HCT116 (cell line): ENCODE results near the gene PACS2. TPM values are rescaled to one million over a fixed set of nuclear protein-coding genes. Genes with fewer than 3 reads are reported as not detected.
"Not testable (repeated sequence)": the region's sequence is repeated elsewhere in the genome, so short reads cannot be mapped to it uniquely, and the experiment has no call there.

ENCODE experiments used
- ATAC-seq: fragments of 200-7000 bp; cut with Tn5 transposase; 2 replicates; pipeline ENCODE4 v1.9.1; 2020; ENCODE audit warnings: mild to moderate bottlenecking, moderate library complexity
- BruUV-seq: library from RNA; stranded (reverse); fragments of 400-500 nt; replicated peaks from 2 replicates; lab custom pipeline; 2021; lab: Mats Ljungman, UMichigan
- CTCF ChIA-PET: fragments of 300-600 bp; sonication (Branson Sonifier 250); formaldehyde crosslinking; loops from one replicate; lab custom pipeline; 2021; ENCODE audit warnings: antibody characterized with exemption; lab: Charles Lee
- POLR2A ChIA-PET: fragments of 300-600, 350-600 bp; sonication (Branson Sonifier 250); formaldehyde crosslinking; loops from one replicate; lab custom pipeline; 2021; ENCODE audit warnings: antibody characterized with exemption; lab: Charles Lee
- RAD21 ChIA-PET, 2 experiments: fragments of 300-600 bp; sonication (Branson Sonifier 250); formaldehyde crosslinking; loops; one replicate each; lab custom pipeline; 2023; ENCODE audit warnings: low total read pairs in 2 of 2; ENCODE audit not compliant: uncharacterized antibody in 2 of 2, unreplicated experiment in 2 of 2, low non-redundant PET in 1 of 2; lab: Charles Lee
- DNase-seq: peaks from one replicate; pipeline ENCODE4 v3.0.0-alpha.2; 2010; ENCODE audit warnings: low read depth, low spot score
- H2AFZ ChIP-seq: fragments of 200-600 bp; shearing (Covaris generic), sonication (generic); 2 replicates; pipeline ENCODE4 v1.6.1; 2017; ENCODE audit warnings: low read depth, mixed run types, mixed read lengths, antibody characterized with exemption, low read length; ENCODE audit not compliant: poor library complexity, severe bottlenecking
- H3K27ac ChIP-seq: 2 replicates; pipeline ENCODE4 v1.5.1; 2012; ENCODE audit warnings: low read depth, low read length
- H3K27me3 ChIP-seq: fragments of 200-600 bp; sonication (generic); 2 replicates; pipeline ENCODE4 v1.6.1; 2016; ENCODE audit warnings: mixed run types, low read length, mixed read lengths; ENCODE audit not compliant: insufficient read depth
- H3K36me3 ChIP-seq, 2 experiments: fragments of 200-500 bp in 1 of 2; fragments of 200-600 bp in 1 of 2; sonication (Bioruptor generic) in 1 of 2; sonication (generic) in 1 of 2; 2 replicates each; pipeline versions ENCODE4 v1.5.1 to v1.6.1; 2014 to 2016; ENCODE audit warnings: low read length in 2 of 2, inconsistent platforms in 1 of 2, mixed read lengths in 1 of 2, mixed run types in 1 of 2; ENCODE audit not compliant: insufficient read depth in 2 of 2, control insufficient read depth in 1 of 2
- H3K4me1 ChIP-seq, 2 experiments: fragments of 200-600 bp in 1 of 2; sonication (generic) in 1 of 2; 2 replicates each; pipeline versions ENCODE4 v1.5.1 to v1.6.1; 2012 to 2017; ENCODE audit warnings: low read length in 2 of 2, inconsistent platforms in 1 of 2, mild to moderate bottlenecking in 1 of 2, mixed read lengths in 1 of 2, mixed run types in 1 of 2, moderate library complexity in 1 of 2; ENCODE audit not compliant: insufficient read depth in 2 of 2, control insufficient read depth in 1 of 2
- H3K4me2 ChIP-seq: fragments of 200-600 bp; sonication (generic); 2 replicates; pipeline ENCODE4 v1.6.1; 2017; ENCODE audit warnings: mixed run types, low read length, mixed read lengths
- H3K4me3 ChIP-seq, 2 experiments: fragments of 200-600 bp in 1 of 2; sonication (generic) in 1 of 2; replicated peaks in 1 of 2; 2 replicates each; pipeline ENCODE4 v1.5.1; 2011 to 2016; ENCODE audit warnings: low read length in 2 of 2, control low read depth in 1 of 2, low read depth in 1 of 2, mild to moderate bottlenecking in 1 of 2, mixed read lengths in 1 of 2, mixed run types in 1 of 2
- H3K79me2 ChIP-seq: fragments of 200-600 bp; sonication (generic); 2 replicates; pipeline ENCODE4 v1.6.1; 2017; ENCODE audit warnings: mild to moderate bottlenecking, mixed run types, low read length, moderate library complexity, mixed read lengths; ENCODE audit not compliant: insufficient read depth
- H3K9ac ChIP-seq: fragments of 200-600 bp; sonication (generic); 2 replicates; pipeline ENCODE4 v1.6.1; 2016; ENCODE audit warnings: low read length, mixed read lengths
- H3K9me2 ChIP-seq: fragments of 200-600 bp; sonication (generic), shearing (Covaris generic); 2 replicates; pipeline ENCODE4 v1.6.1; 2017; ENCODE audit warnings: mixed run types, mild to moderate bottlenecking, moderate library complexity; ENCODE audit not compliant: insufficient read depth
- H3K9me3 ChIP-seq, 2 experiments: fragments of 200-500 bp in 1 of 2; fragments of 200-600 bp in 1 of 2; sonication (Bioruptor generic) in 1 of 2; sonication (generic) in 1 of 2; 2 replicates each; pipeline ENCODE4 v1.6.1; 2014 to 2017; ENCODE audit warnings: low read length in 2 of 2, mixed read lengths in 2 of 2, inconsistent platforms in 1 of 2, low read depth in 1 of 2, mild to moderate bottlenecking in 1 of 2, mixed run types in 1 of 2, moderate library complexity in 1 of 2; ENCODE audit not compliant: control insufficient read depth in 1 of 2, insufficient read depth in 1 of 2
- H4K20me1 ChIP-seq: fragments of 200-600 bp; sonication (generic), shearing (Covaris generic); 2 replicates; pipeline ENCODE4 v1.6.1; 2017; ENCODE audit warnings: mixed run types, mild to moderate bottlenecking, moderate library complexity; ENCODE audit not compliant: insufficient read depth
- RAD21 ChIP-seq: IDR thresholded peaks from 2 replicates; pipeline ENCODE4 v1.6.1; 2012; ENCODE audit warnings: low read depth, mild to moderate bottlenecking
- intact Hi-C: fragments of 100-400 bp; cut with micrococcal nuclease; formaldehyde crosslinking; loops from 2 replicates; pipeline ENCODE4 v1.10.0; 2022
- total RNA-seq: library from RNA; stranded (reverse); gene quantifications from one replicate; pipeline ENCODE4 v1.2.1, GENCODE V29; 2021; ENCODE audit not compliant: unreplicated experiment
- TF ChIP-seq, protein P1 (sequence below), 3 experiments: fragments of 200-600 bp in 1 of 3; sonication (generic) in 1 of 3; IDR thresholded peaks in 2 of 3; conservative IDR thresholded peaks in 1 of 3; 2 replicates each; pipeline ENCODE4 v1.5.1; 2012 to 2017; ENCODE audit warnings: low read depth in 2 of 3, low read length in 2 of 3, antibody characterized with exemption in 1 of 3, borderline replicate concordance in 1 of 3, control low read depth in 1 of 3, mild to moderate bottlenecking in 1 of 3, mixed read lengths in 1 of 3, mixed run types in 1 of 3, moderate library complexity in 1 of 3; ENCODE audit not compliant: insufficient read depth in 1 of 3
- TF ChIP-seq, protein P2 (sequence below): IDR thresholded peaks from 2 replicates; pipeline ENCODE4 v1.6.1; 2012

Gene PACS2
- total RNA-seq, 1 experiment from 2014 or later: 75.5 TPM

DNA sequence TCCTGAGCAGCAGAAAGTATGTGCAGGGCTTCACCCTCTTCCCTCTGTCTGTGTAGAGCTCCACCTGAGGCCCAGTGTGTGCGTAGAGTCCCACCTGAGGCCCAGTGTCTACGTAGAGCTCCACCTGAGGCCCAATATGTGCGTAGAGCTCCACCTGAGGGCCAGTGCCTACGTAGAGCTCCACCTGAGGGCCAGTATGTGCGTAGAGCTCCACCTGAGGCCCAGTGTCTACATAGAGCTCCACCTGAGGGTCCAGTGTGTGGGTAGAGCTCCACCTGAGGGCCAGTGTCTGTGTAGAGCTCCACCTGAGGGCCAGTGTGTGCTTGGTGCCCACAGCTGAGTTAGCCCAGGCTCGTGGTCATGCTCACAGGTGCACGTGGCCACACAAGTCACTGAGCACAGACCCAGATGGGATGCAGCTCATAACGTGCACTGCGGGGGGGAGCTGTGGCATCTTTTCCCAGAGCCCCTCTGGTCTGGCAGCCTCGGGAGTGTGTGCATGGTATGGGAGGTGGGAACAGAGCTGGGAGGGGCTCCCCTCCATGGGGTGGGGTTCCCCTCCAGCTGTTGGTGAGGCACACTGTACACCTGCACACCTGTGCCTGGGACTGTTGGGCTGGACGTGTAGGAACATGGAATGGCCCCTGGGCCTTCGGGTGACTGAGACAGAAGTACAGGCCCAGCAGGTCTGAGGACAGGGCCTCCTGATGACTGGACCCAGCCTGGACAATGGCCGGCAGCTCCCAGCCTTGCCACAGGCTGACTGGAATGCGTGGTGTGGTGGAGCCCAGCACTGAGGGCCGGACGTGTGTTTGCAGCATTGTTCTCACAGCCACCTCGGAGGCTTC is 20.1 kb downstream of the PACS2 start:
- POLR2A ChIA-PET: interaction anchor here (1.4 kb wide), 1 partner anchor 33 kb away, joined by 5 read pairs; the partner anchor contains the start of gene BRF1
- DNase-seq (peak; percentile 12), ATAC-seq (peak; percentile 51; the same call in 1 of the 2 replicates)
- H3K4me3 ChIP-seq: no peak overlapping the region
- peak; percentile 72 for TF ChIP-seq RAD21
- TF ChIP-seq, protein P1, sequence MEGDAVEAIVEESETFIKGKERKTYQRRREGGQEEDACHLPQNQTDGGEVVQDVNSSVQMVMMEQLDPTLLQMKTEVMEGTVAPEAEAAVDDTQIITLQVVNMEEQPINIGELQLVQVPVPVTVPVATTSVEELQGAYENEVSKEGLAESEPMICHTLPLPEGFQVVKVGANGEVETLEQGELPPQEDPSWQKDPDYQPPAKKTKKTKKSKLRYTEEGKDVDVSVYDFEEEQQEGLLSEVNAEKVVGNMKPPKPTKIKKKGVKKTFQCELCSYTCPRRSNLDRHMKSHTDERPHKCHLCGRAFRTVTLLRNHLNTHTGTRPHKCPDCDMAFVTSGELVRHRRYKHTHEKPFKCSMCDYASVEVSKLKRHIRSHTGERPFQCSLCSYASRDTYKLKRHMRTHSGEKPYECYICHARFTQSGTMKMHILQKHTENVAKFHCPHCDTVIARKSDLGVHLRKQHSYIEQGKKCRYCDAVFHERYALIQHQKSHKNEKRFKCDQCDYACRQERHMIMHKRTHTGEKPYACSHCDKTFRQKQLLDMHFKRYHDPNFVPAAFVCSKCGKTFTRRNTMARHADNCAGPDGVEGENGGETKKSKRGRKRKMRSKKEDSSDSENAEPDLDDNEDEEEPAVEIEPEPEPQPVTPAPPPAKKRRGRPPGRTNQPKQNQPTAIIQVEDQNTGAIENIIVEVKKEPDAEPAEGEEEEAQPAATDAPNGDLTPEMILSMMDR (IDR thresholded peaks at IDR 0.05 in 2 of 3, conservative IDR thresholded peaks at IDR 0.05 in 1 of 3; ENCODE audit: borderline replicate concordance in 1 of 3, insufficient read depth in 1 of 3, low read depth in 2 of 3, low read length in 2 of 3): peak; percentile 14 to 95 (median 20); a peak in 3 of 6 replicates
- TF ChIP-seq, protein P2, sequence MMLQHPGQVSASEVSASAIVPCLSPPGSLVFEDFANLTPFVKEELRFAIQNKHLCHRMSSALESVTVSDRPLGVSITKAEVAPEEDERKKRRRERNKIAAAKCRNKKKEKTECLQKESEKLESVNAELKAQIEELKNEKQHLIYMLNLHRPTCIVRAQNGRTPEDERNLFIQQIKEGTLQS: no peak
- H2AFZ ChIP-seq: no peak overlapping the region
- RAD21 ChIA-PET: interaction anchor here in 1 of 2 experiments (0.6 to 1.2 kb wide), 2 partner anchors 20 to 179 kb away, joined by 3 to 4 read pairs; partner anchors contain the start of gene PACS2
- CTCF ChIA-PET: interaction anchor here (0.6 to 1.3 kb wide), 6 partner anchors 18 to 244 kb away, joined by 3 to 6 read pairs (median 4); partner anchors contain the start of genes BRF1 and JAG2
- H3K27me3 ChIP-seq: no peaks in the 10 kb centered on the region
- peaks cover 42% of the 10 kb centered on the region for H3K79me2 ChIP-seq
- H3K4me2 ChIP-seq: no peak overlapping the region
- peaks cover 16 to 17% of the 10 kb centered on the region in 2 experiments; a peak in 3 of 4 replicates for H3K4me1 ChIP-seq
- BruUV-seq: no TSS peak
- no peak overlapping the region for H3K9ac ChIP-seq
- no peak overlapping the region; the same call in 1 of the 2 replicates for H3K27ac ChIP-seq
- H4K20me1 ChIP-seq: no peaks in the 10 kb centered on the region
- H3K36me3 ChIP-seq: no peaks in the 10 kb centered on the region
- intact Hi-C loops: no loop called here
- H3K9me2 ChIP-seq: no peaks in the 10 kb centered on the region
- no peaks in the 10 kb centered on the region for H3K9me3 ChIP-seq

DNA sequence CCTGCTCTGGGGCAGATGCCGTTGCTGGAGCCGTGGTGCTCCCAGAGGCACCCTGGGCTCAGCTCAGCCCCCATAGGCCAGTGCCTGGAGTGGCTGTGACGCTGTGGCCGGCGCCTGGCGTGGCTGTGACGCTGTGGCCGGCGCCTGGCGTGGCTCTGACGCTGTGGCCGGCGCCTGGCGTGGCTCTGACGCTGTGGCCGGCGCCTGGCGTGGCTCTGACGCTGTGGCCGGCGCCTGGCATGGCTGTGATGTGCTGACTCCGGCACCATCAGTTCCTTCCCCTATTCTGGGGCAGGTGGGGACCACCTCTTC is 20.6 kb downstream of the PACS2 start:
- ChIA-PET RAD21 (interaction anchor here in 1 of 2 experiments (1.2 kb wide), 1 partner anchor 21 kb away, joined by 3 read pairs; the partner anchor contains the start of gene PACS2), CTCF (interaction anchor here (1.3 kb wide), 1 partner anchor 134 kb away, joined by 4 read pairs; no protein-coding TSS in a partner anchor)
- BruUV-seq, POLR2A ChIA-PET, H3K4me2 ChIP-seq, H3K36me3 ChIP-seq, H3K27me3 ChIP-seq, DNase-seq, ATAC-seq, H3K4me3 ChIP-seq, H2AFZ ChIP-seq, H3K9me3 ChIP-seq, H3K27ac ChIP-seq, H4K20me1 ChIP-seq, intact Hi-C loops, H3K9ac ChIP-seq, H3K9me2 ChIP-seq: not testable (repeated sequence)
- Histone ChIP-seq H3K4me1 (peaks cover 10 to 11% of the 10 kb centered on the region in 2 experiments; a peak in 3 of 4 replicates), H3K79me2 (peaks cover 38% of the 10 kb centered on the region)
